ENCODE measurements around the gene GSTCD. TPM values are rescaled to one million over a fixed set of nuclear protein-coding genes. Genes with fewer than 3 reads are reported as not detected.

GSTCD gene
- total RNA-seq, 1 experiment from 2014 or later: 17.9 TPM

- Histone ChIP-seq H2BK12ac (ENCODE audit: insufficient read length, low read depth, low read length) (no peak overlapping the region), H3K4me1 (ENCODE audit: insufficient read depth, low read length) (no peaks in the 10 kb centered on the region), H2BK20ac (ENCODE audit: low read depth, low read length, poor library complexity, severe bottlenecking) (no peak overlapping the region), H3K23me2 (ENCODE audit: insufficient read length, low read depth, low read length, poor library complexity, severe bottlenecking) (no peaks in the 10 kb centered on the region), H2AK5ac (ENCODE audit: insufficient read length, low read length) (no peak overlapping the region), H3K27me3 (ENCODE audit: insufficient read depth, low read length) (no peaks in the 10 kb centered on the region), H2AFZ (ENCODE audit: low read length) (no peak overlapping the region), H2BK15ac (ENCODE audit: low read depth, low read length) (no peak overlapping the region), H3T11ph (ENCODE audit: low read length) (no peak overlapping the region), H3K4me2 (ENCODE audit: insufficient read depth, insufficient read length, low read length) (no peak overlapping the region), H4K8ac (replicated peaks; ENCODE audit: insufficient read length, low read depth, low read length) (no peak overlapping the region), H3K23ac (ENCODE audit: insufficient read length, low read depth, low read length) (no peak overlapping the region), H3K79me2 (ENCODE audit: insufficient read depth, low read length) (no peaks in the 10 kb centered on the region), H2BK120ac (ENCODE audit: low read depth, low read length, poor library complexity, severe bottlenecking) (no peak overlapping the region), H3K79me1 (ENCODE audit: insufficient read depth, low read depth, low read length, poor library complexity, severe bottlenecking) (no peaks in the 10 kb centered on the region), H3K9ac (ENCODE audit: extremely low read depth, insufficient read length, low read length) (no peak overlapping the region), H3K4ac (ENCODE audit: low read depth, low read length) (no peak overlapping the region), H3K14ac (ENCODE audit: insufficient read depth, low read length) (no peak overlapping the region), H4K20me1 (ENCODE audit: control insufficient read depth, insufficient read depth, insufficient read length) (no peaks in the 10 kb centered on the region), H4K91ac (ENCODE audit: insufficient read length, low read depth, low read length) (no peak overlapping the region), H3K9me3 (ENCODE audit: control insufficient read depth, low read depth, low read length) (no peaks in the 10 kb centered on the region), H3K56ac (ENCODE audit: insufficient read length, low read depth, low read length) (no peak overlapping the region), H3K27ac (ENCODE audit: insufficient read length, low read depth, low read length) (no peak overlapping the region), H3K18ac (ENCODE audit: insufficient read length, low read depth, low read length) (no peak overlapping the region), H2BK5ac (ENCODE audit: insufficient read length, low read length) (no peak overlapping the region), H4K5ac (ENCODE audit: insufficient read length, low read depth, low read length) (no peak overlapping the region)
- no peak for DNase-seq
- H3K4me1 Mint-ChIP-seq: peaks cover 12 to 14% of the 10 kb centered on the region in 2 experiments
- no peak overlapping the region for H3K27ac Mint-ChIP-seq
- no peak overlapping the region for H3K4me3 Mint-ChIP-seq
- H3K36me3 Mint-ChIP-seq (ENCODE audit: insufficient read depth in 1 of 3, low read depth in 3 of 3): no peaks in the 10 kb centered on the region
- no CpG with 5 or more reads among the region's 3 CpGs for WGBS (ENCODE audit: extremely low coverage, insufficient read length, low lambda C conversion rate)
- no peaks in the 10 kb centered on the region for H3K27me3 Mint-ChIP-seq (ENCODE audit: low read depth)
- TF ChIP-seq CTCF (conservative IDR thresholded peaks at IDR 0.05): no peak
- H3K9me3 Mint-ChIP-seq: no peaks in the 10 kb centered on the region
Measured at GRCh38 chr4:105870963-105871362, 162.4 kb downstream of the GSTCD start.
